ENCODE data around the gene HAUS3. TPM values are rescaled to one million over a fixed set of nuclear protein-coding genes. Genes with fewer than 3 reads are reported as not detected.
A peak's percentile ranks its signal among the peaks of the same experiment; 100 is the strongest.

The HAUS3 gene
- total RNA-seq, 1 experiment from 2014 or later: 8.5 TPM

GRCh38 chr4:2254665-2255500, 13.0 kb upstream of the HAUS3 start:
- Histone ChIP-seq H3K27me3 (ENCODE audit: control insufficient read depth, insufficient read depth, low read length) (no peaks in the 10 kb centered on the region), H3K4me3 (ENCODE audit: insufficient read depth, low read depth, low read length) (no peak overlapping the region), H3K36me3 (replicated peaks; ENCODE audit: control insufficient read depth, insufficient read depth, low read length) (no peaks in the 10 kb centered on the region; the same call in none of the 2 replicates)
- DNase-seq: peak; percentile 43

GRCh38 chr4:2253160-2254084, 11.5 kb upstream of the HAUS3 start:
- H3K36me3 ChIP-seq (replicated peaks; ENCODE audit: control insufficient read depth, insufficient read depth, low read length): peaks cover 1% of the 10 kb centered on the region
- H3K27me3 ChIP-seq (ENCODE audit: control insufficient read depth, insufficient read depth, low read length): no peaks in the 10 kb centered on the region
- peak; percentile 44 for DNase-seq
- H3K4me3 ChIP-seq (ENCODE audit: insufficient read depth, low read depth, low read length): no peak overlapping the region

- DNase-seq: no peak
Measured at GRCh38 chr4:2252530-2253091, 10.7 kb upstream of the HAUS3 start.

GRCh38 chr4:2251795-2252529, 10.0 kb upstream of the HAUS3 start:
- H3K27me3 ChIP-seq (ENCODE audit: control insufficient read depth, insufficient read depth, low read length): no peaks in the 10 kb centered on the region
- peaks cover 1% of the 10 kb centered on the region for H3K36me3 ChIP-seq (replicated peaks; ENCODE audit: control insufficient read depth, insufficient read depth, low read length)
- no peak overlapping the region for H3K4me3 ChIP-seq (ENCODE audit: insufficient read depth, low read depth, low read length)
- peak; percentile 59 for DNase-seq

More at GRCh38 chr4:2252530-2253091, 10.7 kb upstream of the HAUS3 start:
- Histone ChIP-seq H3K4me3 (ENCODE audit: insufficient read depth, low read depth, low read length) (no peak overlapping the region), H3K27me3 (ENCODE audit: control insufficient read depth, insufficient read depth, low read length) (no peaks in the 10 kb centered on the region), H3K36me3 (replicated peaks; ENCODE audit: control insufficient read depth, insufficient read depth, low read length) (peaks cover 1% of the 10 kb centered on the region)

- Histone ChIP-seq H3K4me3 (ENCODE audit: insufficient read depth, low read depth, low read length) (no peak overlapping the region), H3K27me3 (ENCODE audit: control insufficient read depth, insufficient read depth, low read length) (no peaks in the 10 kb centered on the region), H3K36me3 (replicated peaks; ENCODE audit: control insufficient read depth, insufficient read depth, low read length) (peaks cover 1% of the 10 kb centered on the region)
- peak; percentile 37 for DNase-seq
Measured at GRCh38 chr4:2251073-2251794, 9.3 kb upstream of the HAUS3 start.

GRCh38 chr4:2250357-2251072, 8.6 kb upstream of the HAUS3 start:
- DNase-seq: peak; percentile 54
- Histone ChIP-seq H3K27me3 (ENCODE audit: control insufficient read depth, insufficient read depth, low read length) (no peaks in the 10 kb centered on the region), H3K36me3 (replicated peaks; ENCODE audit: control insufficient read depth, insufficient read depth, low read length) (peaks cover 1% of the 10 kb centered on the region)

GRCh38 chr4:2249526-2250356, 7.8 kb upstream of the HAUS3 start:
- Histone ChIP-seq H3K27me3 (ENCODE audit: control insufficient read depth, insufficient read depth, low read length) (no peaks in the 10 kb centered on the region), H3K36me3 (replicated peaks; ENCODE audit: control insufficient read depth, insufficient read depth, low read length) (peaks cover 1% of the 10 kb centered on the region), H3K4me3 (ENCODE audit: insufficient read depth, low read depth, low read length) (no peak overlapping the region)
- DNase-seq: peak; percentile 43

More at GRCh38 chr4:2250357-2251072, 8.6 kb upstream of the HAUS3 start:
- no peak overlapping the region for H3K4me3 ChIP-seq (ENCODE audit: insufficient read depth, low read depth, low read length)

GRCh38 chr4:2248821-2249261, 6.9 kb upstream of the HAUS3 start:
- peak; percentile 49 for DNase-seq
- H3K36me3 ChIP-seq (replicated peaks; ENCODE audit: control insufficient read depth, insufficient read depth, low read length): peaks cover 1% of the 10 kb centered on the region; the same call in 1 of the 2 replicates
- no peaks in the 10 kb centered on the region for H3K27me3 ChIP-seq (ENCODE audit: control insufficient read depth, insufficient read depth, low read length)
- H3K4me3 ChIP-seq (ENCODE audit: insufficient read depth, low read depth, low read length): no peak overlapping the region

GRCh38 chr4:2248044-2248780, 6.3 kb upstream of the HAUS3 start:
- Histone ChIP-seq H3K36me3 (replicated peaks; ENCODE audit: control insufficient read depth, insufficient read depth, low read length) (0 out of 2 replicates have a peak, but pooled peaks cover 1% of the 10 kb centered on the region), H3K27me3 (ENCODE audit: control insufficient read depth, insufficient read depth, low read length) (no peaks in the 10 kb centered on the region), H3K4me3 (ENCODE audit: insufficient read depth, low read depth, low read length) (no peak overlapping the region)
- peak; percentile 56 for DNase-seq

- Histone ChIP-seq H3K4me3 (ENCODE audit: insufficient read depth, low read depth, low read length) (no peak overlapping the region), H3K27me3 (ENCODE audit: control insufficient read depth, insufficient read depth, low read length) (no peaks in the 10 kb centered on the region), H3K36me3 (replicated peaks; ENCODE audit: control insufficient read depth, insufficient read depth, low read length) (0 out of 2 replicates have a peak, but pooled peaks cover 1% of the 10 kb centered on the region)
- DNase-seq: peak; percentile 62
Measured at GRCh38 chr4:2247128-2248043, 5.5 kb upstream of the HAUS3 start.

All from H7 (cell line).